ENCODE results near the gene PUM1. TPM values are rescaled to one million over a fixed set of nuclear protein-coding genes. Genes with fewer than 3 reads are reported as not detected.

PUM1 gene
- total and polyA plus RNA-seq, 5 experiments from 2014 or later = 94.0 to 189 (median 126) TPM

DNA sequence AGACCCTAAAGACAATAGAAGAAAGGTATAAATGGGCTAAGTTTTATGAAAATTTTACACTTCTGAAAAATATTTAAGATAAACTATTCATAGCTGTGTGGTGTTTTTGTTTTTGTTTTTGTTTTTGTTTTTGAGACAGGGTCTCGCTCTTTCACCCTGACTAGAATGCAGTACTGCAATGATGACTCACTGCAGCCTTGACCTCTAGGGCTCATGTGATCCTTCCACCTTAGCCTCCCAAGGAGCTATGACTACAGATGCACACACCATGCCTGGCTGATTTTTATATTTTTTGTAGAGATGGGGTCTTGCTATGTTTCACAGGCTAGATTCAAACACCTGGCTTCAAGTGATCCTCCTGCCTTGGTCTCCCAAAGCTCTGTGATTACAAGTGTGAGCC lies 66.6 kb downstream of the PUM1 start:
- Mint-ChIP-seq H3K27me3 (no peaks in the 10 kb centered on the region), H3K4me1 (peaks cover 27 to 69% (median 51%) of the 10 kb centered on the region in 4 donors), H3K36me3 (peaks cover 0 to 89% (median 16%) of the 10 kb centered on the region in 3 donors), H3K4me3 (no peak overlapping the region), H3K27ac (peak overlapping the region in 4 of 10 donors; percentile 17 to 46 (median 26)), H3K9me3 (no peaks in the 10 kb centered on the region)
- DNase-seq (no peak), ATAC-seq (no peak)
- POLR2A ChIA-PET = no interaction called here

DNA sequence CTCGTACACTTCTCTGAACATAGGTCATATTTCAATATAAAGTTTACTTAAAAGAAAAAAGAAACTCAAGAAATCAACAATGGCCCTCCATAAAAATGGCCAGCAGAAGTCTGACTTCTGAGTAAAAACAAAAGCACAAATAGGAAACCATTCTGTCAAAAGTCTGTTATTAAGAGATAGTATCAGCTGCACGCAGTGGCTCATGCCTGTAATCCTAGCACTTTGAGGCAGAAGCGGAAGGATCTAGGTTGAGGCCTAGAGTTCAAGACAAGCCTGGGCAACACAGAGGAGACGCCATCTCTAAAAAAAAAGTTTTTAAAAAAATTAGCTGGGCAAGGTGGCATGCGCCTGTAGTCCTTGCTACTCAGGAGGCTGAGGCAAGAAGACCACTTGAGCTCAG lies 67.3 kb downstream of the PUM1 start:
- POLR2A ChIA-PET = no interaction called here
- Mint-ChIP-seq H3K36me3 (peaks cover 0 to 88% (median 15%) of the 10 kb centered on the region in 3 donors), H3K27ac (peak overlapping the region in 2 of 10 donors; percentile 46 to 63), H3K9me3 (no peaks in the 10 kb centered on the region), H3K27me3 (no peaks in the 10 kb centered on the region), H3K4me1 (peaks cover 29 to 68% (median 51%) of the 10 kb centered on the region in 4 donors), H3K4me3 (no peak overlapping the region)
- DNase-seq (no peak), ATAC-seq (no peak)

GRCh38 chr1:30997463-30998057 lies 68.0 kb downstream of the PUM1 start:
- Mint-ChIP-seq H3K4me3 (no peak overlapping the region), H3K9me3 (no peaks in the 10 kb centered on the region)
- POLR2A ChIA-PET = no interaction called here

GRCh38 chr1:30995990-30996612 lies 69.4 kb downstream of the PUM1 start:
- DNase-seq (no peak), ATAC-seq (no peak)
- H3K27me3 Mint-ChIP-seq = no peaks in the 10 kb centered on the region
- POLR2A ChIA-PET = no interaction called here
- peaks cover 0 to 89% (median 23%) of the 10 kb centered on the region in 3 donors for H3K36me3 Mint-ChIP-seq
- no peaks in the 10 kb centered on the region for H3K9me3 Mint-ChIP-seq
- H3K4me3 Mint-ChIP-seq = no peak overlapping the region
- H3K4me1 Mint-ChIP-seq = peaks cover 27 to 73% (median 55%) of the 10 kb centered on the region in 4 donors
- peak overlapping the region in 3 of 10 donors; percentile 2 to 58 (median 53) for H3K27ac Mint-ChIP-seq

More at GRCh38 chr1:30997463-30998057, 68.0 kb downstream of the PUM1 start:
- H3K36me3 Mint-ChIP-seq = peaks cover 0 to 88% (median 19%) of the 10 kb centered on the region in 3 donors
- ATAC-seq (no peak), DNase-seq (no peak)
- peaks cover 27 to 68% (median 52%) of the 10 kb centered on the region in 4 donors for H3K4me1 Mint-ChIP-seq
- H3K27ac Mint-ChIP-seq = peak overlapping the region in 1 of 10 donors; percentile 73
- H3K27me3 Mint-ChIP-seq = no peaks in the 10 kb centered on the region

DNA sequence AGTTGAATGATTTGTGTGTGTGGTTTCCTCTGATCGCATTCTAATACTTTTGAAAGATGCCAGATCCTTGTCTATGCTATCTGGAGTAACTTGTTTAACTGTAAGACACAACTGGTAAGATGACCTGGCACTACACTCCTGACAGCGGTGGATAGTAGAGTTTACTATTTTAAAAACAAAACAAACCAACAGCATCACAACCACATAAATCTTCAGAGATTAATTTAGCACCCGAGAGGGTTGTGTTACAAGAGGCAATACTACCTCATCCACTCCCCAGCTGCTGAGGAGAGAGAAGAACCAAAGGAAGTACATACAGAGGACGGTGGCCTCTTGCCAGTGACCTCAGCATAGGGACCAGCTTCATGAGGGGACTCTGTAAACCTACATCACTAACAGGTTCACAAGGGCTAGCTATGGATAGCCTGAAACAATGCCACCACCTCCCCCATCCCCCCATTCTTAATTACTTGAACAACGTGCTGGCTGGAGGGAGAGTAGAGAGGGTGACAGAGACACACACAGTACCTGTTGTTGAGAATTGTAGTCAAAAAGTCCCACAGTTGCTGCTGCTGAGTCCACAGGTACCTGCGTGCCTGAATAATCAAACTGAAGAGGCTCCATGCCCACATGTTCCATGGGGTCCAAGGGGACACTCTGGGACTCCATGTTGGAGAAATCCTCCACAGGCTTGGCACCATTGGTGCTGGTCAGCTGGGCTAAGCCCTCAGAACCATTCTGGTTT lies 73.5 kb downstream of the PUM1 start:
- Mint-ChIP-seq H3K36me3 (peaks cover 12 to 90% (median 34%) of the 10 kb centered on the region in 3 donors), H3K9me3 (no peaks in the 10 kb centered on the region), H3K27me3 (no peaks in the 10 kb centered on the region), H3K4me3 (peak overlapping the region in 1 of 10 donors; percentile 7), H3K27ac (peak overlapping the region in 4 of 10 donors; percentile 6 to 35 (median 15)), H3K4me1 (peaks cover 36 to 76% (median 68%) of the 10 kb centered on the region in 4 donors)
- DNase-seq = no peak
- ATAC-seq = no peak
- POLR2A ChIA-PET = no interaction called here

- Mint-ChIP-seq H3K9me3 (no peaks in the 10 kb centered on the region), H3K36me3 (peaks cover 12 to 85% (median 32%) of the 10 kb centered on the region in 3 donors), H3K4me3 (no peak overlapping the region), H3K27ac (peak overlapping the region in 4 of 10 donors; percentile 31 to 68 (median 38)), H3K4me1 (peaks cover 30 to 74% (median 62%) of the 10 kb centered on the region in 4 donors), H3K27me3 (no peaks in the 10 kb centered on the region)
- DNase-seq (no peak), ATAC-seq (no peak)
- POLR2A ChIA-PET = no interaction called here
These were observed 74.9 kb downstream of the PUM1 start for GRCh38 chr1:30990591-30990990.

DNA sequence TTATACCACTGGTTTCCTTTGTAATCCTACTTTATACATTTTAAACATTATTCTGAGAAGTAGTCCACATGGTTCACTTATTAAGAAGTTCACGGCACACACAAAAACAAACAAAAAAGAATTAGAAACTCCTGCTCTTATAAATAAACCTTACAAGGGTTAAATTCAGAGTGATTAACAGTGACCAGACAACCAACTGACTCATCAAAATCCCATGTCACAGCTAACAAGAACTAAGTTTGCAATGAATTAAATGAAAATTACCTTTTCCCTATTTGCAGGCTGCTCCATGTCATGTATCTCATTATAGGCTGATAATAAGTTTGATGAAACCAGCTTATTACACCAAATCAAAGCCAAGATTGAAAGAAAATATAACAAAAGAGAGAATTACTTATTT lies 77.5 kb downstream of the PUM1 start:
- ATAC-seq (no peak), DNase-seq (no peak)
- Mint-ChIP-seq H3K9me3 (no peaks in the 10 kb centered on the region), H3K27ac (peak overlapping the region in 4 of 10 donors; percentile 32 to 68 (median 41)), H3K4me1 (peaks cover 20 to 82% (median 59%) of the 10 kb centered on the region in 4 donors), H3K36me3 (peaks cover 12 to 80% (median 20%) of the 10 kb centered on the region in 3 donors), H3K27me3 (no peaks in the 10 kb centered on the region), H3K4me3 (no peak overlapping the region)
- POLR2A ChIA-PET = interaction anchor here (0.6 to 0.7 kb wide), 2 partner anchors 9 to 14 kb away, joined by 3 read pairs; no protein-coding TSS in a partner anchor

GRCh38 chr1:30986755-30987154 lies 78.8 kb downstream of the PUM1 start:
- H3K27ac Mint-ChIP-seq = peak overlapping the region in 2 of 10 donors; percentile 15 to 29
- POLR2A ChIA-PET = interaction anchor here (0.5 kb wide), 1 partner anchor 67 kb away, joined by 7 read pairs; no protein-coding TSS in a partner anchor
- no peaks in the 10 kb centered on the region for H3K9me3 Mint-ChIP-seq
- no peak overlapping the region for H3K4me3 Mint-ChIP-seq
- no peak for ATAC-seq
- H3K4me1 Mint-ChIP-seq = peaks cover 23 to 85% (median 62%) of the 10 kb centered on the region in 4 donors
- DNase-seq = no peak
- H3K36me3 Mint-ChIP-seq = peaks cover 12 to 80% (median 14%) of the 10 kb centered on the region in 3 donors
- no peaks in the 10 kb centered on the region for H3K27me3 Mint-ChIP-seq

DNA sequence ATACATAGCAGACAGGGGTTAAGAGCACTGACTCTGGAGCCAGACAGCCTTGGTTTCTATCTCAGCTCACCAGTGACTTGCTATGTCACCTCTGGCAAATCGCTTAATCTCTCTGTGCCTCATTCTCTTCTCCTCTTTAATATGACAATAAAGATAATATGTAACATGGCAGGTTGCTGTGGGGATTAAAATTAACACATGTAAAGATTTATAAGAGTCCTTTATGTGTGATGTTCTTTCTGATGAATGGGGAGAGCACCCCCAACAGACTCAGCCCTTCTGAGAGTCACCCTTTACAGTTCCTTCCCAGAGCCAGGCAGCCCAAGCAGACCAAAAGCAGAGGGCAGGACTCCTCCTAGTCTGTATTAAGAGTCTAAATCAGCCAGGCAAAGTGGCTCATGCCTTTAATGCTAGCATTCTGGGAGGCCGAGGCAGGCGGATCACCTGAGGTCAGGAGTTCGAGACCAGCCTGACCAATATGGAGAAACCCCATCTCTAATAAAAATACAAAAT lies 80.5 kb downstream of the PUM1 start:
- Mint-ChIP-seq H3K27me3 (no peaks in the 10 kb centered on the region), H3K27ac (peak overlapping the region in 5 of 10 donors; percentile 12 to 81 (median 66)), H3K4me1 (peaks cover 21 to 72% (median 60%) of the 10 kb centered on the region in 4 donors), H3K36me3 (peaks cover 3 to 79% (median 11%) of the 10 kb centered on the region in 3 donors), H3K4me3 (no peak overlapping the region), H3K9me3 (no peaks in the 10 kb centered on the region)
- POLR2A ChIA-PET = no interaction called here
- no peak for ATAC-seq
- no peak for DNase-seq

DNA sequence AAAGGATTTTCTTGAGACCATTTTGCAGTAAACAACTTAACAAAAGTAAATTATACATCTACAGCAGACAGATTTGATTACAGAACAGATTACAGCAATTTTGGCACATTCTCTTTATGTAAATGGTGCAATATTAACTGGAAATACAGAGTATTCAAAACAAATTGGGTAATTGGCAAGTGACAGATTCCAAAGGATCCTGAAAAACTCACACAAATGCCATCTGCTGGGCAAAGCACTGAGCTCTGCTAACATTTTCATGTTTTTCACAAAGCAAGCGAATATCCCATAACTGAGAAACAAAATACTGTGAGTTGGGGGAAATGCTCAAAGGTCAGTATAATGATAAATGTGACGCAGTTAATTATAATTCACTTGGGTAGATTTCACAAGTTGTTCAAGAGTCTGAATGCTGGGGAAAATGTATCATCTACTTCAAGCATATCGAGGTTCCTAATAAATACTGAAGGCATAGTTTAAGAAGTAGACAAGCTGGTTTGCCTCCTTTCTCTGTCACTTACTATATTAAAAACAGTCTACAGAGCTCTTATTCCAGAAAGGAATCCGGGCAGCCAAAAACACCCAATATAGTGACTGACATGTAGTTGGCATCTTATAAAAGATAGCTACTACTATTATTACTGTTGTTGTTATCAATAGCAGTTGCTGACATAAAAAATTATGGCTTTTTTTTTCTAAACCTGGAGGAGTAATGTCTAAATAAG lies 81.2 kb downstream of the PUM1 start:
- no peak for ATAC-seq
- peaks cover 20 to 71% (median 58%) of the 10 kb centered on the region in 4 donors for H3K4me1 Mint-ChIP-seq
- POLR2A ChIA-PET = no interaction called here
- H3K36me3 Mint-ChIP-seq = peaks cover 7 to 80% (median 8%) of the 10 kb centered on the region in 3 donors
- DNase-seq = no peak
- no peak overlapping the region for H3K4me3 Mint-ChIP-seq
- no peaks in the 10 kb centered on the region for H3K27me3 Mint-ChIP-seq
- H3K27ac Mint-ChIP-seq = peak overlapping the region in 4 of 10 donors; percentile 12 to 77 (median 43)
- H3K9me3 Mint-ChIP-seq = no peaks in the 10 kb centered on the region

DNA sequence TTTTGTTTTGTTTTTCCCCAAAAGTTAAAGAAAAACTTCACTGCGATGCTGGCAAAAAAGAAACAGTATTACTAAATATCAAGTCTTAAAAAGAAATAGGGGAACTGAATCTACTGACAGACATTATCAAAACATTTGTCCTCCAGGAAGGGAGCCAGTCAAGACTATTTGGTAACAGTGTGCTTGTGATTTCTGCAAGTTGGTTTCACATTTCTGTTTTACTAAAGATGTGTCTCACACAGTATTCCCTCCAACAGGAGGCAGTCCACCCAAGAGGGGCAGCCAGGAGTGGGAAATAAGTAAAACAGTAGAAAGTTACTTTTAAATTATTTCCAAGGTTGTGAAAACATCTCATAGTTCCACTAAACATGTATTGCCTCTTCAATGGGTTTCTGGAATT lies 82.6 kb downstream of the PUM1 start:
- POLR2A ChIA-PET = no interaction called here
- Mint-ChIP-seq H3K9me3 (no peaks in the 10 kb centered on the region), H3K27me3 (no peaks in the 10 kb centered on the region), H3K4me3 (peak overlapping the region in 1 of 10 donors; percentile 28), H3K4me1 (peaks cover 11 to 70% (median 49%) of the 10 kb centered on the region in 4 donors), H3K27ac (peak overlapping the region in 8 of 10 donors; percentile 7 to 77 (median 50)), H3K36me3 (peaks cover 9 to 80% (median 14%) of the 10 kb centered on the region in 3 donors)
- DNase-seq (no peak), ATAC-seq (no peak)

DNA sequence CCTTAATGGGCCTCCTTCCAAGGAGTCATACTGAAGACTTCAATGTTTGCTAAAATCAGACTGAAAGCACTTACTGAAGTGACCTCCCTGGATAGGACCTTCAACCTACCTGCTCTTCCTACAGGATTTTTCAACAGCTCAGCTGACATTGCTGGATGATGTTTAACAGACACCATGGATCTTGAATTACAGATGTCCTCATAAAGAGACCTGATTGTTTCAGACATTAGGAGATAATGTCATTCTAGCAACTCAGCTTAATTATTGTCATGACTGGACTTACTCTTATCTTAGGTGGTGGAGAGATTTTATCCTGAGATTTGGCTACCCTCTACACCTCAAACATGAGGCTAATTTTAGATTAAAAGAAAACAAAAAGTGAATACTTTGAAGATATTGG lies 83.1 kb downstream of the PUM1 start:
- no peak for ATAC-seq
- Mint-ChIP-seq H3K4me3 (peak overlapping the region in 1 of 10 donors; percentile 28), H3K4me1 (peaks cover 11 to 72% (median 53%) of the 10 kb centered on the region in 4 donors), H3K9me3 (no peaks in the 10 kb centered on the region), H3K27me3 (no peaks in the 10 kb centered on the region), H3K27ac (peak overlapping the region in 6 of 10 donors; percentile 5 to 77 (median 46)), H3K36me3 (peaks cover 9 to 84% (median 14%) of the 10 kb centered on the region in 3 donors)
- DNase-seq = no peak
- POLR2A ChIA-PET = no interaction called here
